BLaER1 treated with 17β-estradiol and CSF1 and Interleukin-3, amounts not matched to agents 10 nM and 100 nM (cell line): ENCODE data around the gene AVPR1A.

Experiments
- H3K27ac ChIP-seq, 11 experiments: shearing (Covaris generic); formaldehyde crosslinking; 2 replicates each; pipeline ENCODE4 v1.8.1; 2022
- H3K27me3 ChIP-seq, 11 experiments: shearing (Covaris generic); formaldehyde crosslinking; 2 replicates each; pipeline ENCODE4 v1.8.1; 2022
- H3K36me3 ChIP-seq, 11 experiments: shearing (Covaris generic); formaldehyde crosslinking; 2 replicates each; pipeline ENCODE4 v1.8.1; 2022
- H3K4me1 ChIP-seq, 10 experiments: shearing (Covaris generic); formaldehyde crosslinking; 2 replicates each; pipeline ENCODE4 v1.8.1; 2022
- H3K4me2 ChIP-seq, 11 experiments: shearing (Covaris generic); formaldehyde crosslinking; 2 replicates each; pipeline ENCODE4 v1.8.1; 2022
- H3K4me3 ChIP-seq, 10 experiments: shearing (Covaris generic); formaldehyde crosslinking; 2 replicates each; pipeline ENCODE4 v1.8.1; 2022
- H3K9ac ChIP-seq, 11 experiments: shearing (Covaris generic); formaldehyde crosslinking; 2 replicates each; pipeline ENCODE4 v1.8.1; 2022
- H3K9me3 ChIP-seq, 11 experiments: shearing (Covaris generic); formaldehyde crosslinking; replicated peaks in 1 of 11; 2 replicates each; pipeline ENCODE4 v1.8.1; 2022
- H4K20me1 ChIP-seq, 11 experiments: shearing (Covaris generic); formaldehyde crosslinking; 2 replicates each; pipeline ENCODE4 v1.8.1; 2022
- Cebpa-rat ChIP-seq, 11 experiments: shearing (Covaris generic); IDR thresholded peaks; 2 replicates each; pipeline ENCODE4 v1.8.1; 2022

Gene AVPR1A

GRCh38 chr12:63151623-63152320 lies 771 bp upstream of the AVPR1A start:
- H3K9me3 ChIP-seq = peaks cover 14 to 25% (median 23%) of the 10 kb centered on the region in 11 experiments
- H3K4me1 ChIP-seq = no peaks in the 10 kb centered on the region
- H3K27ac ChIP-seq = no peak overlapping the region
- H3K4me2 ChIP-seq = no peak overlapping the region
- H3K27me3 ChIP-seq = no peaks in the 10 kb centered on the region
- no peak for TF ChIP-seq Cebpa-rat (IDR thresholded peaks at IDR 0.05)
- no peak overlapping the region for H3K4me3 ChIP-seq
- H3K9ac ChIP-seq = no peak overlapping the region
- no peaks in the 10 kb centered on the region for H3K36me3 ChIP-seq
- no peaks in the 10 kb centered on the region for H4K20me1 ChIP-seq

GRCh38 chr12:63149909-63150712 lies 890 bp downstream of the AVPR1A start:
- Histone ChIP-seq H3K4me3 (no peak overlapping the region), H3K9ac (no peak overlapping the region), H3K36me3 (no peaks in the 10 kb centered on the region), H3K27ac (no peak overlapping the region), H3K9me3 (peaks cover 14 to 25% (median 23%) of the 10 kb centered on the region in 11 experiments), H3K4me1 (no peaks in the 10 kb centered on the region), H3K4me2 (no peak overlapping the region), H4K20me1 (no peaks in the 10 kb centered on the region), H3K27me3 (no peaks in the 10 kb centered on the region)
- no peak for TF ChIP-seq Cebpa-rat (IDR thresholded peaks at IDR 0.05)

- Histone ChIP-seq H3K9ac (no peak overlapping the region), H3K27ac (no peak overlapping the region), H3K36me3 (no peaks in the 10 kb centered on the region), H3K4me3 (no peak overlapping the region), H3K4me1 (no peaks in the 10 kb centered on the region), H4K20me1 (no peaks in the 10 kb centered on the region), H3K27me3 (no peaks in the 10 kb centered on the region), H3K4me2 (no peak overlapping the region), H3K9me3 (peaks cover 0 to under 1% (median 0%) of the 10 kb centered on the region in 11 experiments; a peak in 3 of 22 replicates)
- no peak for TF ChIP-seq Cebpa-rat (IDR thresholded peaks at IDR 0.05)
Measured at GRCh38 chr12:63144556-63144955, 6.4 kb downstream of the AVPR1A start.

GRCh38 chr12:63138488-63138887 lies 12.5 kb downstream of the AVPR1A start:
- H3K4me2 ChIP-seq = no peak overlapping the region
- no peaks in the 10 kb centered on the region for H3K27me3 ChIP-seq
- H3K4me1 ChIP-seq = no peaks in the 10 kb centered on the region
- H3K27ac ChIP-seq = no peak overlapping the region
- H3K36me3 ChIP-seq = no peaks in the 10 kb centered on the region
- H3K9me3 ChIP-seq = no peaks in the 10 kb centered on the region
- TF ChIP-seq Cebpa-rat (IDR thresholded peaks at IDR 0.05) = no peak
- no peak overlapping the region for H3K9ac ChIP-seq
- H4K20me1 ChIP-seq = no peaks in the 10 kb centered on the region
- no peak overlapping the region for H3K4me3 ChIP-seq

GRCh38 chr12:63133981-63134380 lies 17.0 kb downstream of the AVPR1A start:
- Histone ChIP-seq H3K9me3 (no peaks in the 10 kb centered on the region), H4K20me1 (no peaks in the 10 kb centered on the region), H3K4me2 (no peak overlapping the region), H3K4me1 (no peaks in the 10 kb centered on the region), H3K36me3 (no peaks in the 10 kb centered on the region), H3K9ac (no peak overlapping the region), H3K4me3 (no peak overlapping the region), H3K27me3 (no peaks in the 10 kb centered on the region), H3K27ac (no peak overlapping the region)
- TF ChIP-seq Cebpa-rat (IDR thresholded peaks at IDR 0.05) = no peak

- Histone ChIP-seq H3K27me3 (no peaks in the 10 kb centered on the region), H3K36me3 (no peaks in the 10 kb centered on the region), H3K9ac (no peak overlapping the region), H3K27ac (no peak overlapping the region), H4K20me1 (no peaks in the 10 kb centered on the region), H3K4me3 (no peak overlapping the region), H3K4me2 (no peak overlapping the region), H3K9me3 (no peaks in the 10 kb centered on the region), H3K4me1 (no peaks in the 10 kb centered on the region)
- TF ChIP-seq Cebpa-rat (IDR thresholded peaks at IDR 0.05) = no peak
Measured at GRCh38 chr12:63132201-63132600, 18.8 kb downstream of the AVPR1A start.

GRCh38 chr12:63129927-63130326 lies 21.1 kb downstream of the AVPR1A start:
- no peak overlapping the region for H3K4me3 ChIP-seq
- no peak overlapping the region for H3K9ac ChIP-seq
- no peaks in the 10 kb centered on the region for H4K20me1 ChIP-seq
- H3K4me1 ChIP-seq = no peaks in the 10 kb centered on the region
- no peak overlapping the region for H3K27ac ChIP-seq
- no peaks in the 10 kb centered on the region for H3K9me3 ChIP-seq
- no peaks in the 10 kb centered on the region for H3K36me3 ChIP-seq
- no peak for TF ChIP-seq Cebpa-rat (IDR thresholded peaks at IDR 0.05)
- no peaks in the 10 kb centered on the region for H3K27me3 ChIP-seq
- H3K4me2 ChIP-seq = no peak overlapping the region

GRCh38 chr12:63124778-63125177 lies 26.2 kb downstream of the AVPR1A start:
- H3K27ac ChIP-seq = no peak overlapping the region
- H4K20me1 ChIP-seq = no peaks in the 10 kb centered on the region
- TF ChIP-seq Cebpa-rat (IDR thresholded peaks at IDR 0.05) = no peak
- H3K36me3 ChIP-seq = no peaks in the 10 kb centered on the region
- no peak overlapping the region for H3K4me2 ChIP-seq
- no peaks in the 10 kb centered on the region for H3K27me3 ChIP-seq
- H3K4me1 ChIP-seq = no peaks in the 10 kb centered on the region
- H3K9ac ChIP-seq = no peak overlapping the region
- H3K9me3 ChIP-seq = no peaks in the 10 kb centered on the region
- H3K4me3 ChIP-seq = no peak overlapping the region

- Histone ChIP-seq H3K4me2 (no peak overlapping the region), H3K27me3 (no peaks in the 10 kb centered on the region), H3K27ac (no peak overlapping the region), H3K9ac (no peak overlapping the region), H3K4me3 (no peak overlapping the region), H3K36me3 (no peaks in the 10 kb centered on the region), H3K9me3 (no peaks in the 10 kb centered on the region), H4K20me1 (no peaks in the 10 kb centered on the region), H3K4me1 (no peaks in the 10 kb centered on the region)
- no peak for TF ChIP-seq Cebpa-rat (IDR thresholded peaks at IDR 0.05)
Measured at GRCh38 chr12:63103494-63104131, 47.4 kb downstream of the AVPR1A start.
